Activated CD4-positive, CD25-positive, alpha-beta regulatory T cell treated with anti-CD3 and anti-CD28 coated beads, Interleukin-2, amount 50 U/mL, for 72 hours (primary cell): Measurements from ENCODE around the gene PRDM15.

Experiments
- DNase-seq: peaks from one replicate; pipeline ENCODE4 v3.0.0; 2021

The PRDM15 gene

GRCh38 chr21:41759214-41759840, 119.8 kb downstream of the PRDM15 start:
- no peak for DNase-seq

GRCh38 chr21:41758550-41758949, 120.6 kb downstream of the PRDM15 start:
- no peak for DNase-seq

GRCh38 chr21:41755934-41756773, 123.0 kb downstream of the PRDM15 start:
- no peak for DNase-seq

- DNase-seq, result no peak
Observed at GRCh38 chr21:41755258-41755933, 123.7 kb downstream of the PRDM15 start.

- DNase-seq, result no peak
Observed at GRCh38 chr21:41754479-41754891, 124.7 kb downstream of the PRDM15 start.

- DNase-seq, result no peak
Observed at GRCh38 chr21:41753006-41753898, 125.9 kb downstream of the PRDM15 start.

GRCh38 chr21:41752231-41752681, 126.9 kb downstream of the PRDM15 start:
- DNase-seq, result no peak

GRCh38 chr21:41751611-41752011, 127.5 kb downstream of the PRDM15 start:
- no peak for DNase-seq

- DNase-seq, result no peak
Observed at GRCh38 chr21:41750532-41751151, 128.5 kb downstream of the PRDM15 start.

- no peak for DNase-seq
Observed at GRCh38 chr21:41750051-41750450, 129.1 kb downstream of the PRDM15 start.

- DNase-seq, result no peak
Observed at GRCh38 chr21:41749286-41749685, 129.9 kb downstream of the PRDM15 start.
